GM19372 (cell line): ENCODE results near the gene ZNF432.

Experiments
- ATAC-seq: cut with Tn5 transposase; IDR thresholded peaks from one replicate; pipeline ENCODE4 v1.9.1; 2021; ENCODE audit warnings: mild to moderate bottlenecking, low read depth, moderate library complexity; ENCODE audit not compliant: unreplicated experiment

The ZNF432 gene

DNA sequence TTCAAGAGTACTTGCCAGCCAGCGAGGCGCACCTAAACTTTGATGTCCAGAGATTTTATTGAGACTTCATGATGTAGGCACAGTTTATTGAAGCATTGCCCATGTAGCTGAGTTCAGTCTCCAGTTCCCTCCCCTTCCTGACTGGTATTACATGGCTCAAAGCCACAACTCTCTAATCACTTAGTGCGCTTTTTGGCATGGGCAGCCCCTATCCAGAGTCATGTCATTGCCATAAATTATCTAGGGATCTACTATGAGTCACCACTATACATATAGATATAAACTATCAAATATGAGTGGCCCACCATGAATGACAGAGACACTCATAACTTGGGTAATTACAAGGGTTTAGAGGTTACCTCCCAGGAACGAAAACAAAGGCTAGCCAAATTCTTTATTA is 28.1 kb downstream of the ZNF432 start:
- ATAC-seq: no peak

DNA sequence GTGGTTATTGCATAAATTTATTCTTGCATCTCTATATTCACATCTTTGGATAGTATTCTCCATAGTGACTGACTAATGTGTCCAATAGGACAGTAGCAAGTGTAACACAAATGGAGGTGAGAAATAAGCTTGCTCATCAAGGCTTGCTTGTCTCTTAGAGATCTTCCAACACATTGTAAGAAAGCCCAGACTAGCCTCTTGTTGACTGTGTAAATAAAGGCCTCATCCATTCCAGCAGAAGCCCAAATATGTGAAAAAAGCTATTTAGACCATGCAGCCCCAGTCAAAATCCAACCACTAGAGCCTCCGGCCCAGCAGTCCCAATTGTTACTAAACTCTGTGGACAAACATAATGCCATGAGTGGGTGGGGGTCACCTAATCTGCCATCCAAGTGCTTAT is 38.0 kb downstream of the ZNF432 start:
- no peak for ATAC-seq

DNA sequence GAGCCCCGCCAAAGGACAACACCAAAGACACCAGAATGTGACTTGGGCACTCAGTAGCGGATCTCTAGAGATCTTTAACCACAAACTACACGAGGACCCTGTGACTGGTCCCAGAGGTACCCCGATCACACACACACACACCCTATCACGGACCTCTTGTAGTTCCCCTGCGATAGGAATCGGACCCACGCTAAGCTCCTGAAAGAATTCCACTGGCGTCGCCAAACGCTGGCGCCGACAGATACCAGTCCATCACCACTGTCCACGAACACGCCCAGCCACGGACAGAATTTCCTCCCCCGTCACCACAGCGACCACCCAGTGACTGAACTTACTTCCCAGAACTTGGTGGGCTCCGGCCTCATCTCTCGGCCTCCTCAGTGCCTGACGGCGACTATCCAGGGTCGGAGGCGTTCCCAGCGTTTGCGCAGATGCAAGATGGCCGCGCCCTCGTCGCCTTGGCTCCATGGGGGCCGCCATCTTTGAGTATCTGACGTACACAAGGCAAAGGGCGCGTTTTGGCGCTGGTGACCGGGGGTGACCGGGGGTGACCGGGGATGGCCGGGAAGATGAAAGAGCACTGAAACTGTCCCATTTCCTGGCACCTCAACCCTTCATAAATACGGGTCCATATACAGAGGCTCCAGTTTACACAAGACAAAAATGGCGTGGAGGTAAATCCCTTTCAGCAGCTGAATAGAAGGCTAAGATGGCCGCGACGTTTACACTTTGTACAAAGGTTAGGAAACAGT is 40.7 kb downstream of the ZNF432 start, which contains the start of gene ZNF615:
TSS of gene ZNF615 (minus strand) at position 406 of the 752 bp plus-strand sequence. CDS start 4,500 bp downstream, outside the sequence.
- peak; percentile 88 for ATAC-seq

DNA sequence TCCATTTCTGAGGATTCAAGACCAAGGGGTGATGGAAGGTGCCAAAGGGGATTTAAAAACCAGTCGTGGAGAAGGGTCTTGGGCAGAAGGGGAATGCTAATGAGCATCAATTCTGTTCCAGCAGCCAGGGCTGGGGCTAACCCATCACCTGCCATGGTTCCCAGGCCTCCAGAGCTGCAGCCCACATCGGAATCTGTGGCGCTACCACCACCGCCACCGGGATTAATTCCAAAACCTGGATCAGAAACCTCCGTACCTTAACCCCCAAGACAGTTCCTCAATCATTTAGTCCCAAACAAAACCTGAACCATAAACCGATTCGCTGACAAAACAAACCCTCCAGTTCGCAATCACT is 41.2 kb downstream of the ZNF432 start:
- no peak for ATAC-seq

DNA sequence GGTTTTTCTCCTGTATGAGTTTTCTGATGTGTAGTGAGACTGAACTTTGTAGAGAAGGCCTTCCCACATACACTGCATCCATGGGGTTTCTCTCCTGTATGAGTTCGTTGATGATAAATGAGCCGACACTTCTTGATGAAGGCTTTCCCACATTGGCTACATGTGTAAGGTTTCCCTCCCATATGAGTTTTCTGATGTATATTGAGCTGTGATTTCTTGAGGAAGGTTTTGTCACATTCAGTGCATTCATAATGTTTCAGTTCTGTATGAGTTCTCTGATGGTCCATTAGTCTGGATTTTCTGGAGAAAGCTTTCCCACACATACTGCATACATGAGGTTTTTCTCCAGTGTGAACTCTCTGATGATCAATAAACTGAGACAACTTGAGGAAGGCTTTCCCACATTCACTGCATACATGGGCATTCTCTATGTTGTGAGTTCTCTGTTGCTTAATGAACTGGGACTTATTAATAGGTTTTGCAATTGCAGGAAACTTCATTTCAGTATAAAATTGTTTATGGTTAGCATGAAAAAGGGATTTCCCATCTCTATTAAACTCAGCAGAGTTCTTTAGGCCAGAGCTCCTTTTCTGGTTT is 54.5 kb downstream of the ZNF432 start:
- ATAC-seq: no peak

DNA sequence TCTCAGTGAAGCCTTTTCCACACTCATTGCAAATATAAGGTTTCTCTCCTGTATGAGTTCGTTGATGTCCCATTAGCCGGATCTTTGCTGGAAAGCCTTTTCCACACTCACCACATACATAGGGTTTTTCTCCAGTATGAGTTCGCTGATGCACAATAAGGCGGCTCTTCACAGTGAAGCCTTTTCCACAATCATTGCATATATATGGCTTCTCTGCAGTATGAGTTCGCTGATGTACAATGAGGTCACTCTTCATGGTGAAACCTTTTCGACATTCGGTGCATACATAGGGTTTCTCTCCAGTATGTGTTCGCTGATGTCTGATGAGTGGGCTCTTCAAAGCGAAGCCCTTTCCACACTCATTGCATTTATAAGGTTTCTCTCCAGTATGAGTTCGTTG is 55.2 kb downstream of the ZNF432 start:
- no peak for ATAC-seq

DNA sequence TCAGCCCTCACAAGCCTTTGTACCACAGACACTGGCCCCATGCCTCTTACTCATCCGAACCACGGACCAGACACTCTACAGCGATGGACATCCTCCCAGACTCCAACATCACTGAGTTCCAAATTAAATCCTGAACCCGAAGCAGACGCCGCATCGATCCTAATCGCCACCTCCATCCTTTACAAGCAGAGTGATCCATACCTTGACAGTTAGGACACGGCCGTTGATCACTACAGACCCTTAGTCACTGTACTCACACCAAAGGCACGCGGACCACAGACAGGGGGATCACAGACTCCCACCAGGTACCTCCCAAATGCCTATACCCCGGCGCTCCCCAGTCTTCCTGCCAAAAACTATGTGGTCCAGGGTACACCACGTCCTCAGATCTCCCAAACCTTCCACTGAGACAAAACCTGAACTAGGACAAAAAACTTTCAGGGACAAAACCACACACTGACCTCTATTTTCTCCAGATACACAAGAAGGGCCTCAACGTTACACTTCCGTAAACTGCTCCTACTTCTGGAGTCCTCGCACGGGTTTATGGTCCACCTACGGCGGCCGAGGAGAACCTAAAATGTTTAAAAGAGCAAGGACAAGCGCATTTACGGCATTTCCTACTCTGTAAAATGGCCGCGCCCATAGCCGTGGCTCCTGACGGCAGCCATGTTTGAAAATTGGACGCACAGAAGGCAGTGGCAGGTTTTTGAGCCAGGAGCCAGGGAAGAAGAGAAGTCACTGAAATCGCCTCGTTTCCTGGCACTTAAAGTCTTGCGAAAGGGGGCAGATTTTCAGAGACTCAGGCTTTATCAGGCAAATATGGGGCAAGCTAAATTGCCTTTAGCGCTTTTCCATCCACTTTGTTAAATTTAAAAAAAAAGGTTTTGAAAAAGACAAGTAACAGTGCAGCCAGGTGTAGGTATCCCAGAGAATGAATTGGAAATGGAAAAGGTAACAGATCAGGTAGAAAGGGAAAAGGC is 62.0 kb downstream of the ZNF432 start, which contains the start of gene ZNF350:
TSS of gene ZNF350 (minus strand) at position 532 of the 983 bp plus-strand sequence. CDS start 12,480 bp downstream, outside the sequence.
- peak; percentile 67 for ATAC-seq

DNA sequence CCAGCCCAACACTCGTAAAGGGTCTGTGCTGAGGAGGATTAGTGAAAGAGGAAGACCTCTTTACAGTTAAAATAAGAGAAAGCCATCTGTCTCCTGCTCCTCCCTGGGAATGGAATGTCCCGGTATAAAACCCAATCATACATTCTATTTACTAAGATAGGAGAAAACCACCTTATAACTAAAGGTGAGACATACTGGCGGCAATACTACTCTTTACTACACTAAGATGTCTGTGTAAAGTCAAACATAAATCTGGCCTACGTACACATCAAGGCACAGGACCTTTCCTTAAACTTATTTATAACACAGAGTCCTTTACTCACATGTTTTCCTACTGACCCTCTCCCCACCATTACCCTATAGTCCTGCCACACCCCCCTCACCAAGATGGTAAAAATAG is 65.3 kb downstream of the ZNF432 start:
- ATAC-seq: no peak
